ENCODE data around the gene YY1.
"Not testable (repeated sequence)": the region's sequence is repeated elsewhere in the genome, so short reads cannot be mapped to it uniquely, and the experiment has no call there.

The YY1 gene

GRCh38 chr14:100243020-100243419, 4.1 kb downstream of the YY1 start:
- no peak for DNase-seq (ENCODE audit: low read depth)

GRCh38 chr14:100246809-100247428, 8.0 kb downstream of the YY1 start:
- no peak for DNase-seq (ENCODE audit: low read depth)

- no peak for DNase-seq (ENCODE audit: low read depth)
Observed at GRCh38 chr14:100250732-100251465, 12.0 kb downstream of the YY1 start.

GRCh38 chr14:100252684-100253083, 13.7 kb downstream of the YY1 start:
- no peak for DNase-seq (ENCODE audit: low read depth)

GRCh38 chr14:100256339-100256895, 17.5 kb downstream of the YY1 start:
- DNase-seq (ENCODE audit: low read depth) = no peak

- no peak for DNase-seq (ENCODE audit: low read depth)
Observed at GRCh38 chr14:100261621-100262020, 22.7 kb downstream of the YY1 start.

GRCh38 chr14:100262545-100262944, 23.6 kb downstream of the YY1 start:
- no peak for DNase-seq (ENCODE audit: low read depth)

GRCh38 chr14:100263141-100263540, 24.2 kb downstream of the YY1 start:
- no peak for DNase-seq (ENCODE audit: low read depth)

- no peak for DNase-seq (ENCODE audit: low read depth)
Observed at GRCh38 chr14:100267990-100268389, 29.0 kb downstream of the YY1 start.

- DNase-seq (ENCODE audit: low read depth) = no peak
Observed at GRCh38 chr14:100268591-100269207, 29.8 kb downstream of the YY1 start.

GRCh38 chr14:100271247-100271939, 32.4 kb downstream of the YY1 start:
- no peak for DNase-seq (ENCODE audit: low read depth)

GRCh38 chr14:100274250-100274649, 35.3 kb downstream of the YY1 start:
- no peak for DNase-seq (ENCODE audit: low read depth)

GRCh38 chr14:100275214-100275613, 36.3 kb downstream of the YY1 start:
- no peak for DNase-seq (ENCODE audit: low read depth)

- no peak for DNase-seq (ENCODE audit: low read depth)
Observed at GRCh38 chr14:100278702-100279101, 39.8 kb downstream of the YY1 start.

- DNase-seq (ENCODE audit: low read depth) = no peak
Observed at GRCh38 chr14:100279133-100279532, 40.2 kb downstream of the YY1 start.

GRCh38 chr14:100279563-100279962, 40.6 kb downstream of the YY1 start:
- no peak for DNase-seq (ENCODE audit: low read depth)

- DNase-seq (ENCODE audit: low read depth) = no peak
Observed at GRCh38 chr14:100281286-100282082, 42.5 kb downstream of the YY1 start.

- no peak for DNase-seq (ENCODE audit: low read depth)
Observed at GRCh38 chr14:100282083-100282350, 43.1 kb downstream of the YY1 start.

GRCh38 chr14:100282766-100283419, 43.9 kb downstream of the YY1 start:
- no peak for DNase-seq (ENCODE audit: low read depth)

- not testable (repeated sequence) for DNase-seq (ENCODE audit: low read depth)
Observed at GRCh38 chr14:100283436-100283835, 44.5 kb downstream of the YY1 start.

Data from activated gamma-delta T cell treated with anti-CD3 and anti-CD28 coated beads, Interleukin-2, amount 50 U/mL, for 16 hours (primary cell).